Measurements from ENCODE around the gene HDDC2. TPM values are rescaled to one million over a fixed set of nuclear protein-coding genes. Genes with fewer than 3 reads are reported as not detected.

The HDDC2 gene
- total RNA-seq, 6 experiments from 2014 or later = 50.0 to 59.3 (median 57.8) TPM

- H3K4me1 Mint-ChIP-seq (ENCODE audit: low read depth) = peaks cover 34% of the 10 kb centered on the region
- H3K27ac Mint-ChIP-seq = no peak overlapping the region
- H3K9me3 Mint-ChIP-seq = no peaks in the 10 kb centered on the region
- no peaks in the 10 kb centered on the region for H3K36me3 Mint-ChIP-seq (ENCODE audit: low read depth)
- no peak overlapping the region for H3K4me3 Mint-ChIP-seq
- TF ChIP-seq, protein P1, sequence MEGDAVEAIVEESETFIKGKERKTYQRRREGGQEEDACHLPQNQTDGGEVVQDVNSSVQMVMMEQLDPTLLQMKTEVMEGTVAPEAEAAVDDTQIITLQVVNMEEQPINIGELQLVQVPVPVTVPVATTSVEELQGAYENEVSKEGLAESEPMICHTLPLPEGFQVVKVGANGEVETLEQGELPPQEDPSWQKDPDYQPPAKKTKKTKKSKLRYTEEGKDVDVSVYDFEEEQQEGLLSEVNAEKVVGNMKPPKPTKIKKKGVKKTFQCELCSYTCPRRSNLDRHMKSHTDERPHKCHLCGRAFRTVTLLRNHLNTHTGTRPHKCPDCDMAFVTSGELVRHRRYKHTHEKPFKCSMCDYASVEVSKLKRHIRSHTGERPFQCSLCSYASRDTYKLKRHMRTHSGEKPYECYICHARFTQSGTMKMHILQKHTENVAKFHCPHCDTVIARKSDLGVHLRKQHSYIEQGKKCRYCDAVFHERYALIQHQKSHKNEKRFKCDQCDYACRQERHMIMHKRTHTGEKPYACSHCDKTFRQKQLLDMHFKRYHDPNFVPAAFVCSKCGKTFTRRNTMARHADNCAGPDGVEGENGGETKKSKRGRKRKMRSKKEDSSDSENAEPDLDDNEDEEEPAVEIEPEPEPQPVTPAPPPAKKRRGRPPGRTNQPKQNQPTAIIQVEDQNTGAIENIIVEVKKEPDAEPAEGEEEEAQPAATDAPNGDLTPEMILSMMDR (IDR thresholded peaks at IDR 0.05) = no peak
- no peak for DNase-seq
- no peaks in the 10 kb centered on the region; the same call in 1 of the 2 replicates for H3K27me3 Mint-ChIP-seq (ENCODE audit: insufficient read depth)
These were observed 47.4 kb downstream of the HDDC2 start for GRCh38 chr6:125254321-125254720.

- DNase-seq = no peak
- no peak overlapping the region for H3K4me3 Mint-ChIP-seq
- H3K4me1 Mint-ChIP-seq (ENCODE audit: low read depth) = peaks cover 29% of the 10 kb centered on the region
- H3K9me3 Mint-ChIP-seq = no peaks in the 10 kb centered on the region
- no peaks in the 10 kb centered on the region for H3K36me3 Mint-ChIP-seq (ENCODE audit: low read depth)
- H3K27me3 Mint-ChIP-seq (ENCODE audit: insufficient read depth) = no peaks in the 10 kb centered on the region; the same call in 1 of the 2 replicates
- TF ChIP-seq, protein P1 (IDR thresholded peaks at IDR 0.05) = no peak
- no peak overlapping the region for H3K27ac Mint-ChIP-seq
These were observed 47.9 kb downstream of the HDDC2 start for GRCh38 chr6:125253881-125254280.

- TF ChIP-seq, protein P1 (IDR thresholded peaks at IDR 0.05) = no peak
- Mint-ChIP-seq H3K27ac (peak overlapping the region; percentile 59; the same call in 1 of the 2 replicates), H3K27me3 (ENCODE audit: insufficient read depth) (no peaks in the 10 kb centered on the region; the same call in 1 of the 2 replicates), H3K4me1 (ENCODE audit: low read depth) (peaks cover 29% of the 10 kb centered on the region), H3K36me3 (ENCODE audit: low read depth) (no peaks in the 10 kb centered on the region), H3K4me3 (peak overlapping the region; percentile 26), H3K9me3 (no peaks in the 10 kb centered on the region)
- no peak for DNase-seq
These were observed 48.9 kb downstream of the HDDC2 start for GRCh38 chr6:125252891-125253290.

GRCh38 chr6:125251516-125252220 lies 50.1 kb downstream of the HDDC2 start:
- DNase-seq = no peak
- H3K4me1 Mint-ChIP-seq (ENCODE audit: low read depth) = peaks cover 31% of the 10 kb centered on the region
- H3K27me3 Mint-ChIP-seq (ENCODE audit: insufficient read depth) = no peaks in the 10 kb centered on the region; the same call in 1 of the 2 replicates
- no peaks in the 10 kb centered on the region for H3K36me3 Mint-ChIP-seq (ENCODE audit: low read depth)
- TF ChIP-seq, protein P1 (IDR thresholded peaks at IDR 0.05) = no peak
- no peaks in the 10 kb centered on the region for H3K9me3 Mint-ChIP-seq
- peak overlapping the region; percentile 40; the same call in 1 of the 2 replicates for H3K27ac Mint-ChIP-seq
- peak overlapping the region; percentile 28; the same call in 1 of the 2 replicates for H3K4me3 Mint-ChIP-seq

- Mint-ChIP-seq H3K4me1 (ENCODE audit: low read depth) (peaks cover 38% of the 10 kb centered on the region), H3K4me3 (no peak overlapping the region), H3K36me3 (ENCODE audit: low read depth) (no peaks in the 10 kb centered on the region), H3K27ac (no peak overlapping the region), H3K27me3 (ENCODE audit: insufficient read depth) (no peaks in the 10 kb centered on the region; the same call in 1 of the 2 replicates), H3K9me3 (no peaks in the 10 kb centered on the region)
- no peak for DNase-seq
- TF ChIP-seq, protein P1 (IDR thresholded peaks at IDR 0.05) = no peak
These were observed 51.3 kb downstream of the HDDC2 start for GRCh38 chr6:125250511-125250910.

Measured in HFFc6 (cell line).